GM19455 (cell line): ENCODE measurements around the gene SLC38A3.

Experiments used
- ATAC-seq: cut with Tn5 transposase; IDR thresholded peaks from one replicate; pipeline ENCODE4 v1.9.1; 2021; ENCODE audit not compliant: unreplicated experiment

SLC38A3 gene

GRCh38 chr3:50204804-50205412, at the start of gene SLC38A3:
SLC38A3 (plus strand) TSS chr3:50205271; CDS start chr3:50214200, 8,929 bp downstream.
- no peak for ATAC-seq

DNA sequence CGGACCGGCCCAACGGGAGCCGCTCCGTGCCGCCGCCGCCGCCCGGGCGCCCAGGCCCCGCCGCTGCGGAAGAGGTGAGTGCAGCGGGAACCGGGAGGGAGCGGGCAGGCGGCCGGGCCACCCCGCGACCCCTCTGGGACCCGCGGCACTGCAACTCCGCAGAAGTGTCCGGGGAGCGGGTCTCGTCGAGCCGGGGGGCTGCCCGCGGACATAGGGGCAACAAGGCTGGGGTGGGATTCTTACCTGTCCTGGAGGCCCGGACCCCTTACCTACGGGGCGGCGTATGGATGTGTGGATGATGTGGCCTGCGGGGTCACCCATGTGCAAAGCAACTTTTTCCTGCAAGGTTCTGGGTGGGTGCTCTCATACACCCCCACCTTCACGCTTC, 49.6 kb upstream of the SLC38A3 start:
- ATAC-seq: no peak

DNA sequence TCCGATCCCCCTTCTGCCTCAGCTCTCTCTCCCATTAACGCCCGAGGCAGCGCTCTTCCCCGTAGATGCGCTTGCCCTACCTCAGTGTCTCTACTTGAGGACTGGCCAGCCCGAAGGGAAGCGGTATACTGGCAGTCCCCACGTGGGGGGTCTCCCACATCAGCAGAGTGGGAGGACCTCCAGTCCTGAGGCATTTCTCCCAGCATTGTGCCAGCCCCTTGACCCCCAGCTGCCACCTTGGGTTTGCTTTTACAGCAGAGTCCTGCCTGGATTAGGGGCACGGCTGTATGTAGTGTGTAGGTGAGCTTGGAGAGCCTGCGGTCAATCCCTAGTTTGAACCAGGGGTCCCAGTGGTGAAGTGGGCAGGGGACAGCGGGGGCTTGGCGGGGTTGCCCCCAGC, 49.2 kb upstream of the SLC38A3 start:
- ATAC-seq: no peak

- no peak for ATAC-seq
These were observed 48.2 kb upstream of the SLC38A3 start for GRCh38 chr3:50156549-50157493.

DNA sequence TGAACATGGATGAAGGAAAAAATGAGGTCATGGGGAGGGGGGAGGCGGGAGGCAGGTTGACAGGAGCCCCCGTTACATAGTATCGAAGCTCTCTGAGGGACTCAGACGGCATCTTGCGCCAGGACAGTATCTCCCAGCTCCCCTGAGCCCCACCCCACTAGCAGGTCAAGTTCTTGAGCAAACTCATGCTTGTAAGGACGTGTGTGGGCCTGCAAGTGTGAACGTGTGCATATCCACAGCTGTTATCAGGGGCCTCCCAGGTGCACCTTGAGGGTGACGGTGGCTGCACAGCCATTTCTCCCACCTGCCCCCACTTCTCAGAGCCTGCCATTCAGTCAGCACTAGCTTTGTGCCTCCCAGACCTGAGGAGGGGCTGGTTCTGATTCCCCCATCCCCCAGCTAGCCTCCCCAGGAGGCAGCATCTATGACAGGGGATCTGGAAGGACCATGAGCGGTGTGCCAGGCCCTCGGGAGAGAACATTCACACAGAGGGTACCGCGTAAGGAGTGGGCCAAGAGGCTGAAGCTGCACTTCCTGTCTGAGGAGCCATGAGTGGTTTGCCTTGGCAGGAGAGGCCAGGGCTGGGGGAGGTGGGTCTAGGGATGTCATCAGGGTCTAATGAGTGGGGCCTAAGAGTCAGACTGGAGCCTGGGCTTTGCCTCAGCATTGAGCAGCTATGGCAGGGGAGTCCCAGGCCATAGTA, 47.1 kb upstream of the SLC38A3 start:
- ATAC-seq: no peak

- no peak for ATAC-seq
These were observed 46.4 kb upstream of the SLC38A3 start for GRCh38 chr3:50158530-50159146.

GRCh38 chr3:50160561-50160983, 44.5 kb upstream of the SLC38A3 start:
- no peak for ATAC-seq

GRCh38 chr3:50161320-50161719, 43.8 kb upstream of the SLC38A3 start:
- no peak for ATAC-seq

GRCh38 chr3:50162034-50162883, 42.8 kb upstream of the SLC38A3 start:
- no peak for ATAC-seq

DNA sequence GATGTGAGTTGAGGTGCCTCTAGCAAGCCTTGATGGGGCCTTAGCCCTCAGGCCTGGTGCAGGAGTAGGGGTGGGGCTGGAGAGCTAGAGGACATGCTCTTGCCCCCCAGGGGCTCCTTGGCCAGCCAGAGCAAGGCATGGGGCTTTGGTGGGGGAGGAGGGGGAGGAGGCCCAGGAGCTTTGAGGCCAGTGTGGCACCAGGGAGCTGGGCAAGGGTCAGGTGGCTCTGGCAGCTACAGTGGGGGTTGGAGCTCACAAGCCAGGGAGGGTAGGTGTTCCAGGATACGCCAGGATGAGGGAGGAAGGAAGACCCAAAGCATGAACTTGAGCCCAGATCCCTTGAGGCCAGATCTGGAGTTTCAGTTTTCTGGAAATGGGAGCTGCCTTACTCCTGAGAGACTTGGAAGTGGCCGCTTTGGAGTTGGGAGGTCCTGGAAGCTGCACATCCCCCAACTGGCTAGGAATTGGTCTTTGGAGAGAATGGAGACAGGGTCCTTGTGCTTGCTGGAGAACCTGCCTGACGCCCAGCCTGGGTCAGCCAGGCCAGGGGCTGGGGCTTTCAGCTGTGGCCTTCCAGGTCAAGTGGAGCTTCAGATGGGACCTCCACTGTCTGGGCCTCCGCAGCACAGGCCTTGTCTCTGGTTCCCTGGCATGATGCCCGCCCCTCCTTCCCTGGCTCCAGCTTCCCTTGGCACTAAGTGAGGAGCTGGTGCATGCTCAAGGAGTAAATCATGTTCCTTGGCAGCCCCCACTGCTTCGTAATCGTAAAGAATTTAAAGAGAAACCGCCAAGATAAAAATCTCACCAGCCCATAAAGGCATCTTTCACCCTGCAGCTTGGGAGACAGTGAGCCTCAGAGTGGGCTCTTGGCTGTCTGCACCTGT, 41.3 kb upstream of the SLC38A3 start:
- ATAC-seq: no peak

DNA sequence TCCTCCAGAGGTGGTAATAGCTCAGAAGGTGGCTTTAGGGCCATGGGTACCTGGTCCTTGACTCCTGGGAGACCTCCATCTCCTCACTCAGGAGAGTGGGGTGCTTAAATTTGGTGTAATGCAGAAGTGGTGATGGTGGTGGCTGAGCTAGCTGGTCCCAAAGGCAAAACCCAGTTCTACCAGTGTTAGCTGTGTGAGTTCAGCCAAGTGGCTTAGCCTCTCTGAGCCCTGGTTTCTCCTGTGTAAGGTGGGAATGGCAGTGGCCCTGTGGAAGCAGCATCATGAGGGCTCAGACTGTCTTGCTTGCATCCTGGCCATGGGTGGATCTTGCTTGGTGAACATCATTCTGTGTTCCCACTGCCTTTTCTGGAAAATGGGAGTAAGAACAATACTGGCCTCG, 40.6 kb upstream of the SLC38A3 start:
- ATAC-seq: no peak

DNA sequence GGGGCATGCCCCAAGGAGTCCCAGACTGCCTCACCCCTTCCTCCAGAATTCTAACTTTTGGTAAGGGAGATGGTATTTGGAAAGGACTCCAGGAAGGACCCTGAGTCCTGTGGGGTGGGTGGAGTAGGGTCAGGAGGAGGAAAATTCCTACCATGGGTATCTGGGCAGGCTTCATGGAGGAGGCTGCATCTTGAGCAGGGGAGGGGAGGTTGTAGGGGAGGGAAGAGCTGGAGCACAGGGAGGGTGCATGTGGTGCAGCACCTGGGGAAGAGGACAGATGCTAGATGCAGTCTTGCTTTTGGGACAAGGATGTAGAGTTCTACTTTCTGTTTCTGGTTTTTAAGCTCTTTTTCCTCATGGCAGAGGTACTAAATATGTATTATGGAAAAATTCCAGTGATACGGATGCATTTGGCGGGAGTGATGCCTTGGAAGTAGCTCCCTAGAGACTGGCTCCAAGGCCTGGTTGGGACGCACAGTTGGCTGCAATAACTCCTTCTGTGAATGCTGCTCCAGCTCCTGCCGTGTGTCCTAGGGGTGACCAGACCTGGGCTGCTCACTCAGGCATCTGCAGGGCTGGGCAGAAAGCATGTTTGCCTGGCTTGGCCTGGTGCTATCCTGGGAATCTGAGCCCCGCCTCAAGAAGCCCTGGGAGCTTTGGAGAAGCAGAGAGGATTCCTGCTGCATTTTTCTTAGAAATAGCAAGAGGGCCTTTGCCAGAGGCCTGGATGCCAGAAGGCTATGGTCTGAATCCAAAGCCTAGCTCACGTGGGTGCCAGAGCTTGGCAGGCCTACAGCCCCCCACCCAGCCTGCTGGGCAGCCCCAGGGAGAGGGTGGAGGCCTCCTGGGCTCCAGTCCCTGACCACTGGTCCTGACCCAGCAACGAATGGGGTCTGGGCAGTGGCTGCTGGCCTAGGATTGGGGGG, 39.8 kb upstream of the SLC38A3 start:
- ATAC-seq: no peak

DNA sequence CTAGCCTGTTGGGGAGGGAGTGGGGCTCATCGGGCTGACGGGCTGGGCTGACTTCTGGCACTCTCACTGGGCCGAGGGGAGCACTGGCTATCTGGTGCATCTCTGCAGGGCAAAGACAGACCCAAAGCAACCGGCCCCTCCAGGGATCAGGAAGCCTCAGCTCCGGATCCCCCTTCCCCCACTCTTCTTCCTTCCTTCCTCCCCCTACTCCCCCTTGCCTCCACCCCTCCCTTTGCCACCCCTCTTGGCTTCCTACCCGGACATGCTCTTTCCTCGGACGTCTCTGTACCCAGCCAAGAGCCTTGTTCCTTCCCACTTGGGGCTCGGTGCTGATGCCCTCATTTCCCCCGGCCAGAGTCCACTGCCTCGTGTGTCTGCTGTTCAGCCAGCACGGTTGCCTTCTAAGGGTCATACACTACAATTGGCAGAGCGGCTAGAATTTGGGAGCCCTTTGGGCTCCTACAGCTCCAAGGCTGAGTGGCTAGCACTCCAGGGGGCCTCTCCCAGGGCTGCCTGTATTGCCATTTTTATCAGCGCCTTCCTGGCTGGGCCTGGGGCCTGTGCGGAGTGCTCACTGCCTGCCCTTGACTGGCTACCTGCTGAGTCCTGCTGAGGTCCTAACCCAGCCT, 39.0 kb upstream of the SLC38A3 start:
- no peak for ATAC-seq

DNA sequence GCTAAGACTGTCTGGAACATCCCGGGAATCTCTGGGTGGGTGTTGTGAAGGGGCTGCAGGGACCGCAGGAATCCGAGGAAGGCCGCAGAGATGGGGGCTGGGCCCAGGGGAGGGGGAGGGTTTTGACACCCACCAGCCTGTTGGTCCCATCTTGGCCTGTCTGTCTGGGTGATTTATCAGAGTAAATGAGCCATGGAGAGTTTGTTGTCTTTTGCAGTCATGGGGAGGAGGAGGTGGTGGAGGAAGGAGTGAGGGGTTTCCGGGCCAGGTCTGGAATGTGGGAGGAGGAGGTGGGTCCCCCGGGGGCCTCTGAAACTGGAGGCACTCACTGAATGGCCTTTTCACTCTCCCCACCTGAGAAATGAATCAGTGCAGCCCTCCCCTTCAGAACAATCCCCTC, 38.5 kb upstream of the SLC38A3 start:
- ATAC-seq: no peak

DNA sequence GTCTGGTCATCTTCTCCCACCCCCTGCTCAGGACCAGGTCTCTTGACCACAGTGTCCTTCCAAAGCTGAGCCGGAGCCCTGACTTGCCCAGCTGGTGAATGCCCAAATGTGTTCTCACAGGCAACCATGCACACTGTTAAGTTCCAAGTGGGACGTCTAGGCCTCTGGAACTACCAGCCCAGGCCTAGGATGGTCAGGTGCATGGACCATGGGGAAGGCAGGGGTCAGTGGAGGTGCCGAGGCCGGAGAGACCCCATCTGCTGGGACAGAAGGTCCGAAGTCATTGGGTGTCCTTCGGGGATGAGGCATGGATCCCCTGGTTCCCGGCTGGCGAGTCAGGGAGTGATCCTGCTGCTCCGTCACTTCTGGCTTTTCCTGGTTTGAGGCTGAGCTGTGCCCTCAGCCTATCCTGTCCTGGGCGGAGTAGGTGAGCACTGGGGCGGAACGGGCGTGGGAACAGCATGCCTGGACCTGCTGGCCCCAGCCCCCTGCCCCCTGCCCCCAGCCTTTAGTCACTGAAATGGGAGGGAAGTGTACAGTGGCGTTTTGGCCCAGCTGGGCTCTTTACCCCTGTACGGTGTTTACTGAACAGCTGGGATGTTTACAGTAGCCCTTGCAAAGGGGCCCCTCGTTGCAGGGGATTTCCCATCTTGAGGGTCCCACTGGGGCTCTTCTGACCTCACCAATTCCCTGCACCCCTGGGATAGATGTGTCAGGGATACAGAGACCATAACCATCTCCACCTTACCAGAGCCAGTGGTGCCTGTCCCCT, 37.8 kb upstream of the SLC38A3 start:
- ATAC-seq: no peak

DNA sequence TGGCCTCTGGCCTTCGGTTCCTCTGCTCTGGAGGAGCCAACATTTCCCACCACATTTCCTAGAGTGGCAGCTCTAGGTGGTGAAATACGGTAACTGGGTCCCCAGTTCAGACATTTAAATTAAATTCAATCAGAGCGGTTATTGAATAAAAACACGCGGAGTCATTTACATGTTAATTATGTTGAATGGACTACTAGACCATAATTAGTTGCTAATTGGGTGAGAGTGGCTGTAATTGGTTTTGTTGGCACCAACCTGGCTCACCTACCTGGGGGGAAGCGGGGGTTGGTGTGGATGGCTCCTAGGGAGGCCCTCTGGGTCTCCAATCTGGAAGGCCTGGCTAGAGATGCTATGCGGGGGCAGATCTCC, 37.2 kb upstream of the SLC38A3 start:
- no peak for ATAC-seq

DNA sequence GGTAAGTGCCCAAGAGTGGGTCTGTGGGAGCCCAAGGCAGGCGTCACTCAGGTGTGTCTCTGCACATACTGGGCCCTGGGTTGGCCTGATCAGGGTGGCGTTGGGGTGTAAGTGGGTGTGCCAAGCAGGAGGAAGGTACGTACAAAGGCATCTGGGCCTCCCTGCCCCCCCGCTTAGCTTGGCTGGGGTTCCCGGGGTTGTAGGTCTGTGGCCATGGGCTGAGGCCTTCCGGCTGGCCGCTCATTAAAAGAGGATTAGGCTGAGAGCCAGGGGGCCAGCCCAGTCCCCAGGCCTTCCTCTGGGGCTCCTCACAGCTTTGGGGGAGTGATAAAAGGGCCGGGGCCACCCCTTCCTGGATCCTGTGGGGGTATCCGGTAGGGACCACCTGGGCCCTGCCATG, 36.7 kb upstream of the SLC38A3 start:
- no peak for ATAC-seq
